Activated CD8-positive, alpha-beta memory T cell treated with anti-CD3 and anti-CD28 coated beads, Interleukin-2, amount 50 U/mL, for 24 hours (primary cell): ENCODE measurements around the gene ST3GAL4.
"Not testable (repeated sequence)": the region's sequence is repeated elsewhere in the genome, so short reads cannot be mapped to it uniquely, and the experiment has no call there.

Experiments
- DNase-seq: peaks from one replicate; pipeline ENCODE4 v3.0.0-alpha.2; 2020; ENCODE audit errors: extremely low read depth

Gene ST3GAL4

DNA sequence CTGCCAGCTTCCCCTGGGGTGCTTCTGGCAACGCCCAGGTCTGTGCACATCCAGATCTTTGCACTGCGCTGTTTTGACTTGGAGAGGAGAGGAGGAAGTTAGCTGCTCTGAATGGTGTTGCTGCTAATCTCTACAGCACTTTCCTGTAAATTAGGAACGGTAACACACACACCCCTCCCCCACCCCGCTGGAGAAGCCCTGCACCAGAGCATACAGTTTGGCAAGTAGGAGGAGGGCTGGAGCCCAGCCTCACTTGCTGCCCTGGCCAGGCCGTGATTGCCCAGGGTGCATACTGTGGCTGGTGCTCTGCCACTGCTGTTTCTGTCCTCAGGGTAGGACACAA lies 31.2 kb downstream of the ST3GAL4 start:
- not testable (repeated sequence) for DNase-seq

DNA sequence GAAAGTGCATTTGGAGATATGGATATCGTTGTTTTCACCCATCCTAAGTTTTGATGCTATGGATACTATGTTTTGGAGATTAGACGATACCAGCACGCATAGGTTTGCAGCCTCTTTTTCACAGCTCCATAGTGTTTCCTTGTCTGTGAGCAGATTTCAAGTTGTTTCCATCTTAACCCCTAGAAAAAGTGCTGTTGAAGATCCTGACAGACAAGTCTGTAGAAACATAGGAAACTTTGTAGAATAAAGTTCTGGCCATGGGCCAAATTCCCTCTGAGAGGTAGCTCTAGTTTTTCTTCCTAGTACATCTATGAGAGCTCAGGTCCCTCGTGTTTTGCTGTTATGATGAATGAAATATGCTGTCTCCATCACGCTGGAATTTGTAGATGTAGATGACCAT lies 32.4 kb downstream of the ST3GAL4 start:
- DNase-seq = no peak

DNA sequence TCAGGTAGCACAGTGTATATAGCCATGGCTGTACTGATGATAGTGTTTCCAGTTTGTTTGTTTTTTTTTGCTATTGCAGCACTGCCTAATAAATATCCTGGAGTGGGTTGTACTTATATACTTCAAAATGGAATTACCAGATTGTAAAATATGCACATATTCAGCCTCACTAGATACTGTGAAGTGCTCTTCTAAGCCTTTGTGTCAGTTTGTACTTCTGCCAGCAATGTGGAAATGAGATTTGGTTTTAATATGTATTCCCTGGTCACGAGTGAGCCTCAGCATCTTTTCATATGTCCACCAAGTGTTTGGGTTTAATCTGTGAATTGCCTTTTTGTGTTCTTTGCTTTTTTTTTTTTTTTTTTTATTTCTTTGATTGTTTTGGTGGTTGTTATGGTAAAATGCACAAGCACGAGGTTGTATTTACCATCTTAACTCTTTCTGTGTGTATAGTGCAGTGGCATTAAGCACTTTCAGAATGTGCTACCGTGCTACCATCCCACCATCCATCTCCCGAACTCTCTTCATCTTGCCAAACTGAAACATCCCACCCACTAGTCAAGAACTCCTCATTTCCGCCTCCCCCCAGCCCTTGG lies 34.9 kb downstream of the ST3GAL4 start:
- no peak for DNase-seq

DNA sequence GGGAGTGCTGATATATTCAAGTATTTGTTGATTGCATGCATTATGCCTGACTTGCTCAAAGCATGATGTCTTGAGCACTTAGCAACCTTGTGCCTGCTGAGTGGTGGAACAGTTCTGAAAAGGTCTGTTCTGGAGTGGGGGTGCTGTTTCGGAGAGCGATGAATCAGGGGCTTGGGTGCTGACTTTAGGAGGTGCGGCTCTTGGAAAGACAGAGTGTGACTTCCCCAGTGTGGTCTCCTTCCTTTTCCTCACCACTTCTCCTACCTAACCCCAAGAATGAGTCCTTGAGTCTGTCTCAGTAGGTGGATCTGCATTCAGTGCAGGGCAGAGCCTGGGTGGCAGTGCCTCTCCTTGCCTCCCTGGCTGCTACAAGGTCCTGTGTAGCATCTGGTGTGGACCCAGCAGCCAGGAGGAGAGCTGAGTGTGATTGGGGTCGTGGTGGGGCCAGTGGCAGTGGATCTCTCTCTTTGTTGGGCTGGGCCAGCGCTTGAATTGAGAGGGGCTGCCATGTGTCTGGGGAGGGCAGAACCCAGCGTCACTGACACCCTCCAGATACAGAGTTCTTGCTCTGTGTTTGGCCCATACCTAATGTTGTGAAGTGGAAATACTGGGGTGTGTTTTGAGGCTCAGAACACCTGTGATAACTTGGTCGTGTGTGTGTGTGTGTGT lies 35.9 kb downstream of the ST3GAL4 start:
- DNase-seq = no peak

DNA sequence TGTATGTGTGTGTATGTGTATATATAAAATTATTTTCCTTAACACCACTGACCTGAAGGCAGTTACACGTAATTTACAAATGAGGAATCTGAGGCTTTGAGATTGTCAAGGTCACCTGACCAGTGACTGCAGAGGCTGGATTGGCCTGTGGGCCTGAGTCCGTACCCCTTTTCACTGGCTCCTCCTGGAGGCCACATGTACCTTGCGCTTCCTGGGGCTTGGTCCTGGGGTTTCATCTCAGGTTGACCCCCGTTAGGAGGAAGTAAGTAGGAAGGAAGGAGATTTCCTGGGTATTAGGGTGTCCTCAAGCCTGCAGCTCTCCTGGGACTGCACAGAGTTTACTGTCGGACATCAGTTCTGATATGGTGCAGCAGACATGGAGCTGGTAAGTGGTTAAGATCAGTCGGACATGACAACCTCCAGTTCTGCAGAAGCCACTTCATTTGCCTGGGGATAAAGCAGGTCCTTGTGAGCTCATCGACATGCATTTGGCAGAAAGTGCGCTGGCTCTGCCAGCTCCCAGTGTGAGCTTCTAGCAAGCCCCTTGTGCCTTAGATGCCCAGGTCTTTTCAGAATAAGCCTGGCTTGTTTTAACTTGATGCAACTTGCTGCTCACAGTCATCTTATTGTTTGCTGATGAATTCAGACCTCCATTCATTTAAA lies 36.6 kb downstream of the ST3GAL4 start:
- DNase-seq = no peak

DNA sequence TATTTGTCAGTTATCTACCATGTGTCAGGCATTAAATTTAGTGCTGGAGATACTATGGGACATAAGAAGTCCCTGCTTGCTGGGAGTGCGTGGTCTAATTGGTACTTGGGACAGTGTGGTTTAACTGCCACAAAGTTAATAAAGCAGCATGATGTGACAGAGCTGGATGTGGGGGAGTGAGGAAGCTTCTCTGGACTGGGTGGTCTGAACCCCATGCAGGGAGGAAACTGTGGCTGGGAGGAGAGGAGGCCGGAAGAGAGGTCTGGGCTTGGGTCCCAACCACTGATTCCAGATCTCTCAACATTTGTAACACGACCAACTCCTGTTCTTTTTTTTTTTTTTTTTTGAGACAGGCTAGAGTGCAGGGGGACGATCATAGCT lies 37.1 kb downstream of the ST3GAL4 start:
- DNase-seq = no peak

DNA sequence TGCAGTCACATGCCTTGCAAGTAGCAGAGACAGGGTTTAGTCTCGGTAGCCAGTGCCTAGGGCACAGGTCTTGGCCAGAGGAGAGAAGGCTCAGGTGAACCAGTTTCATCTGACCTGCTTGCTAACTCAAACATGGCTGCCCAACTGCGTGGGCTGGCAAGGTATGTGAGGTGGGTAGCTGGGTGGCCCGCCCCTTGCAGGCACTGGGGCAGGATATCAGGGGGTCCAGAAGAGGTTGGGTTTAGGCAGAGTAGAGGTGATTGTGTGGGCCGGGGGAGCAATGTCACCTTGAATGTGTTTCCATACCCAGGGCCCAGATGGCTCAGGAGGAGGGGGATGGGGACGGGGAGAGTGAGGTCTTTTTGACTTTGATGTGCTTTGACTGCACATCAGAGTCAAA lies 37.7 kb downstream of the ST3GAL4 start:
- DNase-seq = no peak

DNA sequence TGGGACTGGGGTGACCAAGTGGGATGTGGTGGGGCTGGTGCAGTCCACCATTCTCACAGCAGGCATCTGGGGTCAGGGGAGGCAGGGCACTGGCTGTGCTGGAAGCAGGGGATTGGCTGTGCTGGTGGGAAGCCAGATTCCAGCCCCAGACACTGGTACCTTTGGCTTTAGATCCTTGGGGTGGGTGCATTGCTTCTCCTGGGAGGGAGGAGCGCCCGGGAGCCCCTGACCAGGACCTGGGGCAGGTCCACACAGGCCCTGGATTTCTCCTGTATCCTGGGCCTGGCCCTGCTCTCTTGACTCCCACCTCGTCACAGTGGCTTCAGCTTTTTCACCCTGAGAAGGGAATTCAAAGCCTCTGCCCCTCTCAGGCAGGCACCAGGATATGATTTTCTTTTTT lies 38.5 kb downstream of the ST3GAL4 start:
- no peak for DNase-seq

DNA sequence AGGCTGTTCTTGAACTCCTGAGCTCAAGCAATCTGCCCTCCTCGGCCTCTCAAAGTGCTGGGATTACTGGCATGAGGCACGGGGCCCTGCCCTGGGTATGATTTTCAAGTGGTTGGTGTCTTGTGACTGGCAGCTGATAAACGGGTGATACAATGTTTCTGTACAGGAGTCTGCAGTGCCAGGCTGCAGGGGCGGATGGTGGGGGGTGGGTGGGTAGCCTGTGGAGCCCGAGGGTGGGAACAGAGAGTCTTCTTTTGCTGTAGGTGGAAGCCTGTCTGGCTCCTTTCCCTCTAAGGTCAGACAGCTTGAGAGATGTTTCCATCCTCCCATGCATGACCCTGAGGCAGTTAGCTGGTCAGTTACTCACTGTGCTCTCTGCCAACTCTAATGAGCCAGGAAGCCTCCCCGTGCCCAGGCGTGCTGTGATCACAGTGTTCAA lies 39.2 kb downstream of the ST3GAL4 start:
- not testable (repeated sequence) for DNase-seq

DNA sequence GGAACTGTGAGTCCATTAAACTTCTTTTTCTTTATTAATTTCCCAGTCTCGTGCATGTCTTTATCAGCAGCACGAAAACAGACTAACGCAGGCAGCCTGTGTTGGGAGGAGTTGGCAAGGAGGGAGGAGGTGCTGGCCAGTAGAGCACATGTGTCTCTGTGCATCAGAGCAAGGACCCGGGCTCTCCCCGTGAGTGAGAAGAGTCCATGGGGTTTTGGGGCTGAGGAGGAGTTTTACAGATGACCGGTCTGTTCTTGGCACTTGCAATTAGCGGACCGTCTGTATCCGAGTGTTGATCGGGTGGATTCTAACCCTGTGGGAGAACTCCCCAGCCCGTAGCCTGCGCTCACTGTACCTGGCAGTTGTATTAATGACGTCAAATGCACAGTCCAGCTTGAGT lies 40.3 kb downstream of the ST3GAL4 start:
- not testable (repeated sequence) for DNase-seq

DNA sequence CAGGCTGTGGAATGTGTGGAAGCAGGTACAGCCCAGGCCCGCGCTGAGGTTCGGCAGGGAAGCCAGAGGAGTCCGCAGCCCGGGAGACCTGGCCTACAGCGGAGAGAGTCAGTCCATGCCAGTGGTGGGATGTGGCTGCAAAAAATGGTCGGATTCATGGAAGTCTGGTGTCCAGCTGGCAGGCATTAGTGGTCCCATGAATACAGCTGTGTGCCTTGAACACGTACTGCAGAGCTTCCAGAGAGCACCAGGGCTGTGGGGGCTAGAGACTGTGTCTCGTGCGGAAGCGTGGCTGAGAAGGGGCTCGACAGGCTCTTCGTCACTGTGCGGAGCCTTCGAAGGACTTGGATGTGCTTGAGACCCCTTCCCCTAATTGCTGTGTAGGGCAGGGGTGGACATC lies 40.8 kb downstream of the ST3GAL4 start:
- not testable (repeated sequence) for DNase-seq

DNA sequence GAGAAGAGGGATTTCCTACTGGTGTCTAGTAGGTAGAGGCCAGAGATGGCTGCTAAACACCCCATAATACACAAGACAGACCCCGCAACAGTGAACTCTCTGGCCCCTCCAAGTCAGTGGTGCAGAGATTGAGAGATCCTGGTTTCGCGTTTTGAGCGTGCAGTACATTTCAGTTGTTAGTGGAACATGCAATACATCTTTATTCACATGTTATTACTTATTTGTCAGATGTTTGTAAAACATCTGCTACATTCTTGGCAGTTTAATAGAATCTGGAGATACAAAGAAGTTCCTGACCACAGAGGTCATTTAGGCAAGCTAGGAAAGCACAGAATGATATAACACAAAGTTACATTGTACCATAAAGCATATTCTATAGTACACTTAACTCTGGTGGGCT lies 41.5 kb downstream of the ST3GAL4 start:
- DNase-seq = no peak

DNA sequence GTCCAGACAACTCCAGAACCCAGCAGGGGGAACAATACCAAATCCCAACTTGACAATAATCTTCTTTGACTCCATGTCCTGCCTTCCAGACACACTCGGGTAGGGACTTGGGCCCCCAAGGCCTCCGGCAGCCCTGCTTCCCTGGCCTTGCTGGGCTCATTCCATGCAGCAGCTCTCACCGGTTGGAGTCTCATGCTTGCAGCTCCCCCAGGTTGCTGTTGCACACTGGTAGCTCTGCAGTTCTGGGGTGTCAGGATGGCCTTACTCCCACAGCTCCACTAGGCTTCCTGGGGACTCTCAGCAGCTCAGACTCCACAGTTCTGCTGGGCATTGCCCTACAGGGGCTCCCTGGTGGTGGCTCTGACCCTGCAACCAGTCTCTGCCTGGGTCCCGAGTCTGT lies 42.8 kb downstream of the ST3GAL4 start:
- no peak for DNase-seq

DNA sequence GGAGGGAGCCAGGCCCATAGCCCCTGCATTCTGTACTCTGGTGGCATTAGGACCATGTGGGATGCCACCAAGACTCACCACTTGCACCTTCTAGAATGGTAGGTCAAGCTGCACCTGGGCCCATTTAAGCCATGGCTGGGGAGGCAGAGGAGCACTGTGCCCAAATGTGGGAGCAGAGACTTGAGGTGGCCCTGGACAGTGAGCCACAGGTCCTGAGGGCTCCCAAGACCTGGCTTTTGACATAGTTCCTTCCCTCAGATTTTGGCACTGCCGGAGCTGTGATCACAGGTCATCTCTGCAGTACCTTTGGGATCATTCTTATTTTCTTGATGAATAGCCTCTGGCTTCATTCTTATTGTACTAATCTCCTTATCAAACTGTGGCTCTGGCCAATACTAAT lies 43.2 kb downstream of the ST3GAL4 start:
- no peak for DNase-seq

DNA sequence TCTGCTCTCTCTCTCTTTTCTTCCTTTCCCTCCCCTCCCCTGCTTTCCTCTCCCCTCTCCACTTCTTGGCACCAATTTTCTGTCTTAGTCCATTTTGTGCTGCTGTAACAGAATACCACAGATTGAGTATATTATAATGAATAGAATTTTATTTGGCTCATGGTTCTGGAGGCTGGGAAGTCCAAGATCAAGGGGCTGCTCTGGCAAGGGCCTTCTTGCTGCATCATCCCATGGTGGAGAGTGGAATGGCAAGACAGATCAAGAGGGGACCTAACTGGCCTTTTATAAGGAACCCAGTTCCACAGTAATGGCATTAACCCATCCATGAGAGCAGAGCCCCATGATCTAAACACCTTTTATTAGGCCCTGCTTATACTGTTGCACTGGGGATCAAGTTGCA lies 44.5 kb downstream of the ST3GAL4 start:
- DNase-seq = no peak

DNA sequence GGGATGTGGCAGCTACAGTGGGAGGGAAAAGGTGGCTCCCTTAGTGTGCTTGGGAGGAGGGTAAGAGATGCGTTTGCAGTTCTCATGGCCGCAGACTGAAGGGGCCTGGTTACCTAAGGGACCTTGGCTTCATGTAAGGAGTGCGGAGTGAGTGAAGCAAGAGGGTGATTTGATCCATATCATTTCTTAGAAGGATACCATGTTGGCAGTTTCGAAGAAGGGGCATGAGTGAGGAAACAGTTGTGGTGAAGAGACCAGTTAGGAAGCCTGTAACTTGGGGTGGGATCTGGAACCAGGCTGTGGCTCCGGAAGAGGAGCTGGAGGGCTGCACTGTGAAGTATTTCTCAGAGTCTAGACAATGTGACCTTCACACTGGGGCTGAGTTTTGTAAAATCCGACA lies 45.0 kb downstream of the ST3GAL4 start:
- DNase-seq = no peak

DNA sequence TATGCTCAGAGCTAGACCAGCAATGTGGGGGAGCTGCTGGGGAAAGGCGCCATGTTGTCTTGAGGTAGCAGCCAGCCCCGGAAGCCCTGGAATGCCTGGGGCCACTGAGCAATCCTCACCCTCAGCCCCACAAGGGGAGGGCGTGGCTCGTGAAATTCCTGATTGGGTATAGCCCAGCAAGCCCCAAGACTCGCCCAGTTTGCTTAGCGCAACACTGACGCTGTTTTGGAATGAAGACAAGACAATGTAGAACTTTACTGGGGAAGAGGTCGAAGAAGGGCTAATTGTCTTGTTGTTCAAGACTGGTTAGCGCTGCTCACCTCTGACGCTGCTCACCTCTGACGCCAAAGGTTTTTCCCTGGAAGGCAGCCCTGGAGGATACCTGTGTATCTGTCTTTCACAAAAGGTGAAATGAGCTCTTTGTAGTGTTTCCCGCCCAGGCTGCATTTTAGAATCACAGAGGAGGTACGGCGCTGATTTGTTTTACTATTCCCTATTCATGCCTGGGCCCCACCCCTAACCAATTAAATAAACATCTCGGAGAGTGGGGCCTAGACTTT lies 47.6 kb downstream of the ST3GAL4 start:
- no peak for DNase-seq

DNA sequence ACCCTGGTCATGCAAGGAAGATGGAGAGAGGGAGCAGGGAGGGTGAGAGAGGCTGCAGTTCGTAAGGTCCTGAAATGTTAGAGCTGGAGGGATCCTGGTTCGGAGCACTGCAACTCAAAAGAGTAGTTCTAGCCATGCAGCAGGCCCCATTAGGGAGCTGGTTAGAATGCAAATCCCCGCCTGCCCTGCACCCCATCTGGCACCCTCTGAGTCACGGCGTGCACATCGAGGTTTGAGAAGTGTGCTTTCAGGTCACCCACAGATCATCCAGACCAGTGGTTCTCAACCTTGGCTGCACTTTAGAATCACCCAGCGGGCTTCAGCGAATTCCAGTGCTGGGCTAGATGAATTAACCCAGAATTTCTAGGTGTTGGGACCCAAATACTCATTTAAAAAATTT lies 48.2 kb downstream of the ST3GAL4 start:
- DNase-seq = no peak

DNA sequence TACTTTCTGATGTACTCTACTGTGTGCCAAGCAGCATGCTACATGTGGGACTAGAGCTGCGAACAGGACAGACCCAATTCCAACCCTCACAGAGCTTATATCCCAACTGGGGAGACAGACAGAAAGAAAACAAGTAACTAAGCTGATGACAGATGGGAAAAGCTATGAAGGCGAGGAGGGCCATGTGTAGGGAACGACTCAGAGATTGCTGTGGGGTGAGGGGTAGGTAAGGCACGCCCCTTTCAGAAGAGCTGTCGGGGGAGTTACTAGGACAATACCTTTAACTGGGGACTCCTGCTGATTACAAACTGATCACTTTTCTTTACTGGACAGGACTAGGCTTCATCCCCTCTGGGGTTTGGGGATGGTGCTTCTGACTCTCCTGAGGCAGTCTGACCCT lies 48.9 kb downstream of the ST3GAL4 start:
- DNase-seq = no peak

DNA sequence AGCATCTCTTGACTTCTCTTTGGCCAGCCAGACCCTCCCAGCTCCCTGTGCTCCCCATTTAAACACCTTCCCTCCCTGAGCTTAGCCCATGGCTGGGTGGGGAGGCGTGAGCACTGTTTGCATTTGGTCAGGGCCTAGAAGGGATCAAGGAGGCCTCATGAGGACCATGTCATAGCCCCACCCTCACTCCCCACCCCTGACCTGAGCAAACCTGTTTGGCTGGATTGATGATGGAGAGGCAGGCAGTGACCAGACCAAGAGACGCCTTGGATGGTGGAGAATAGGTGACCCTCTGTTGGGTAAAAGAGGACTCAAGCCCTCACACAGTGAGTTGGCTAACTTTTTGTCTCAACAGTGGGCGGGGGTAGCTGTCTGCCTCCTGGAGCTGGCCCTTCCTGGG lies 49.9 kb downstream of the ST3GAL4 start:
- no peak for DNase-seq

DNA sequence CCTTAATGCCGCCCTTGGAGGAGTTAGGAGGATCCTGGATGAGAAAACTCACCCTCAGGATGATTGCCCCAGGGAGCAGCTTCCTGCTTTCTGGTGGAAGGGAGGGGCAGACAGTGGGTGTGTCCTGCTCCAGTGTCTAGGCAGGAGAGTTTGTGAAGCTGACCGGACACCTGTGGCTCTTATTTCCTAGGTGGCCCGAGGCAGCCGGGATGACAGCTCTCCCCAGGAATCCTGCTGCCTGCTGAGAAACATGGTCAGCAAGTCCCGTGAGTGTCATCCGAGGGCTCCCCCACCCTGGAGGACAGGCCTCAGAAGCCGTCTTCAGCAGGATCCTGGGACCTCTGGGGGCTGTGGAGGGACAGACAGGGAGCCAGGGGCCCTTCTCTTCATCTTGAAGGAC lies 50.4 kb downstream of the ST3GAL4 start:
- no peak for DNase-seq

DNA sequence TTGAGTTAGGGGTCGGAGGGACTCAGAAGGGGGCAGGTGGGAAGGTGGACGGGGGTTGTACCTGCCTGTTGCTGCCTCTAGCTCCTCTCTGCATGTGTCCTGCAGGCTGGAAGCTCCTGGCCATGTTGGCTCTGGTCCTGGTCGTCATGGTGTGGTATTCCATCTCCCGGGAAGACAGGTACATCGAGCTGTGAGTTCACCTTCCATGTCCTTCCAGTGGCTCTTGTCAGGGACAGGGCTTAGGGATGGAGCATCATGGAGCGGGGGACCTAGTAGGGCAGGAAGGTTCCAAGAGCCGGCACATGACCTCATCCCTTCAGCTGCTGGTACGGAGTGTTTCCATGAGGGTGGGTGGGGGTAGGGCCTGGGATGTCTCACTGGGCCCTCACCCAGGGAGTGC lies 50.9 kb downstream of the ST3GAL4 start:
- DNase-seq = no peak

DNA sequence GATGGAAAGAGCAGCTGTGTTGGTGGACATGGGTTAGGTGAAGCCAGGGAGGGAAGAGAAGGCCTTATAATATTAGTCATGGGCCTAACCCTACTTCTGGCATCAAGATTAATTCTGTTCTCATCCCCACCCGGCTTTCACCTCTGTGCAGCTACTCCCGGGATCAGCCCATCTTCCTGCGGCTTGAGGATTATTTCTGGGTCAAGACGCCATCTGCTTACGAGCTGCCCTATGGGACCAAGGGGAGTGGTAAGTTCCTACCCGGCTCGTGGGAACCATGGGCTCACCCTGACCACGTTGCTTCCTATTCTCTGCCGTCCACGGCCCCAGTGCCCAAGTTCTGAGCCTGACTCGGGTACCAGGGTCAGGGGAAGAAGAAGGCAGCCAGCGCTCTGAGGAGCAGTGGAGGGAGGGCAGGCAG lies 51.6 kb downstream of the ST3GAL4 start:
- no peak for DNase-seq
